HG03103 (cell line): Measurements from ENCODE around the gene ZNF488.

Source experiments
- ATAC-seq: cut with Tn5 transposase; IDR thresholded peaks from one replicate; pipeline ENCODE4 v1.9.1; 2021; ENCODE audit warnings: low read depth; ENCODE audit not compliant: unreplicated experiment

The ZNF488 gene

DNA sequence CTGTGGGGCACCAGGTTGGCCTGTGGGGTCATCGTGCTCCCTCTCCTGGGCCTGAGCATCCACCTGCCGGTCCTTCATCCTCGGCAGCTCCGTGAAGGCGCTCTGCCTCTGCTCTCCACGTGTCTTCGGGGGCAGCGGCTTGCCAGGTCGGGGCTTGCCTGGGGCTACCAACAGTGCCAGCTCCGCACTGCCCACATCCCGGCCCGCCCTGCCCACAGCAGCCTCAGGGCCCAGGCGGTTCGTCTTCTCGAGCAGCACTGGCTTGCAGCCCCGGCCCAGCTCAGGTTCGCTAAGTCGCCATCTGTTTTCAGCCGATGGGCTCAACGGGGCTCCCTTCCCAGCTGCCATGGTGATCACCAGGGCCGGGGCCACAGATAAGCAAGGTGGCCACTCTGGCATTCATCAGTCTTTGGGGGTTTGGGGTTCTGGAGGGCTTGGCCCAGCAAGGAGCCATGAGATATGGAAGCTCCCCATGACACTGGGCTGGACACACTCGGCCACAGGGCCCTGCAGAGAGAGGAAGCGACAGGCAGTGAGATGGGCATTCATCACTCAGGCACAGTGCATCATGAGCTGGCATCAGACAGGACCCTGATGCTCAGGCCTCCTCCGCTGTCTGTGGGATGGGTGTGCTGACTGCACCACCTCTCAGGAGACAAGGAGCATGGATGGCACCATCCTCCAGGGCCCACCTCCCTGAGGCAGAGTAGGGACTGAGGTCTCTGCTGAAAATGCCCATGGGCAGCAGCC lies 15.5 kb downstream of the ZNF488 start:
- no peak for ATAC-seq

DNA sequence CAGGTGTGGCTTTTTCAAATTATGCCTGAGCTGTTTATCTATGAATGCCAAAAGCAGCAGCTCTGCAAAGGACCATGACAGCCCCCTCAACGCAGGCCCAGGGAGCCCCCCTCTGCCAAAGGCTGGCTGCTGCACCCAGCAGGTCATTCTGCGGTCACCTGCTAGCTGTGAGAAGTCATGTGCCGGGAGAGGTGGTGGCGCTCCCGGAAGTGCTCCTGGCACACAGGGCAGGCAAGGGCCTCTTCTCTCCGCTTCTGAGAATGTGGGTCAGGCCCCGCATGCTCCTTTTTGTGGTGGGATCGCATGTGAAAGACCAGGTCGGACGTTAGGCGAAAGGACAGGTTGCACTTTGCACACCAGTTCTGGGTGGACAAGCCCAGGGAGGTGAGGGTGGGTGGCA lies 16.4 kb downstream of the ZNF488 start:
- no peak for ATAC-seq

DNA sequence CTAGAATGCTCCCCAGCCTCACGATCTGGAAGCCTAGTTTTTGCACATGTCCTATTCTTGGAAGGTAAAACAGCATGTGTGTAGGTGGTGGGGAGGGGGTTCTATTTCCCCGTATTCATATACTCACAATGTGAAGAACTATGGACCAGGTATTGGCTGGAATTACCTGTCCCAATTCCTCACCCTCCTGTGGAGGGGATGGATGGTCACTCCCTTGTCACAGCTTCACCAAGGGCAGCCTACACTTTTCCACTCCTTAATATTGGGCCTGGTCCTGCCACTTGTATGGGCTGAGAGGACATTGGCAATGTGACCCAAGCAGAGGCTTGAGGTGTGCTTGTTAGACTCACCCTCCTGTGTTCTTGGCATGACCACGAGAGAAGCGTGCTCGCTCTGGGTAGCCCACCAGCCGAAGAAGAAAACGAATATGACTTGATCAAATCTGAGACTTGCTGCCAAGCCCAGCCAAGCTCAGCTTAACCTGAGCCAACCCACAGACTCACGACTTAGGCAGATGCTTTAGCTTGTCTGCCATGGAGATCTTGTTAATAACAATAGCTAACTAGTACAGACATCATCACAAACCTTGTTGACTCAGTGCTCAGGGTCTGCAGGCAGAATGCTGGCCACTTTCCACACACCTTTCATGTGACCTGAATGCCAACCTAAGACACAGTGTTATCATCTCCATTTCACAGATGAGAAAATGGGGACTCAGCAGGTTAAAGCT lies 17.2 kb downstream of the ZNF488 start:
- ATAC-seq = no peak

DNA sequence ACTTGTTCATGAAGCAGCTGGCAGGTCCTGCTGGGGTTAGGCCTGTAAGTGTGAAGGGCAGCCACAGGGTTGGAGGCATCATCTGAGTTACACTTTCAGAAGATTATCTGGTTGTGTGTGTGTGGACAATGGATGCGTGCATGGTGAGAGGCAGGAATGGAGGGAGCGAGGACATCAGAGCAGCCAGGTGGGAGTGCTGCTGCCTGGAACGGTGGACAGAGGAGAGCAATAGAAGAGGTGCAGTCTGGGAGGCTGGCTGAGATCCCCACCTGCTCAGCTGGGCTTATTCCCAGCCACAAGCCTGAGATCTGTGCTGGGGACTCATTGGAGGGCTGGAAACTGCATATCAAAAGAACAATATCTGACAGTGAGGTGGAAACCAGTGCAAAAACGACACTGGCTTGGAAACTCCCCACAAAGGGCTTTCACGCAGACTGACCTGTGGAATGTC lies 17.9 kb downstream of the ZNF488 start:
- no peak for ATAC-seq

DNA sequence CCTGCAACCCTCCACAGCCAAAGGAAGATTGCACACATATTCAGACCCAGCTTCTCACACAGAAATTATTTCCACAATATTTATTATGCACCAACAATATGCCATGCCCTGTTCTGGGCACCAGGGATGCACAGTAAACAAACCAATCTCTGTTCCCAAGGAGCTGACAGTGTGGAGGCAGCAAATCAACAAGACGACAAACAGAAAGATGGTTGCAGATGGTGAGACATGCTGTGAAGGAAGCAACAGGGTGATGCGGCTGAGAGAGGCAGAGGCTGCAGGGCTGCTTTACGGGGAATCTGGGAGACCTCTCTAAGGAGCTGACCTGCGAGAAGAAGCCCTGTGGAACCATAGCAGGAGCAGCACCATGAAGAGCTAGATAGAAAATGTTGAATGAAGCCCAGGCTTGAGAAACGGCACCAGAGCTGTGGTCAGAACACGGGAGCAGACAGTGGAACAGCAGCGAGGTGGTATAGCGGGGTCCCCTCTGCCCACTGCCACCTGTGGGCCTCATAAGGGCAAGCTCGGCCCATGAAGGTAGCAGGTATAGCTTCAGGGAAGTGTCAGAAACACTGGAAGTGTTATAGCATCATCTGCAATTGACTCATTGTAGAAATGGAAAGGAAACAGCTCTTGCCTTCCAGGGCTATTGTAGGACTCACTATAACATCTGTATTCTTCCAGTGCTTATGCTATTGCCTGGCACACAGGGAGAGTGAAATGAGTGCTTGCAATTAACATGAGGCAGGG lies 18.5 kb downstream of the ZNF488 start:
- ATAC-seq = no peak

DNA sequence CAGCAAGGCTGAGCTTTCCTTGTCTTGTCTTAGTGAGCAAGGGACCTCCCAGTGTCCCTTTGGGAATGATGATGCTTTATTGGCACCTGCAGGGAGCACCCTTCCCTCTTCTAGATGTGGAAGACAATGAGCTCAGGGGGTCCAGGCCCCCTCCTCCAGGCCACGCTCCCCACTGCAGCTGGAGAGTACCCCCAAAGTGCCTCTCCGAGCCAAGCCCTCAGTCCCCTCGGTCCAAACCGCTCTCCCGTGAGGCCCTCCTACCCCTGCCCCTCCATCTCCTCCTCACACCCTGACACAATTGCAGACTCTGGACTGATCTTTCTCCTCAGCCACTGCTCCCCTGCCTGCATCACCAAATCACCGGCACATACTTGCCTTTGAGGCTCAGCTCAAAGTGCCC lies 19.2 kb downstream of the ZNF488 start:
- no peak for ATAC-seq

DNA sequence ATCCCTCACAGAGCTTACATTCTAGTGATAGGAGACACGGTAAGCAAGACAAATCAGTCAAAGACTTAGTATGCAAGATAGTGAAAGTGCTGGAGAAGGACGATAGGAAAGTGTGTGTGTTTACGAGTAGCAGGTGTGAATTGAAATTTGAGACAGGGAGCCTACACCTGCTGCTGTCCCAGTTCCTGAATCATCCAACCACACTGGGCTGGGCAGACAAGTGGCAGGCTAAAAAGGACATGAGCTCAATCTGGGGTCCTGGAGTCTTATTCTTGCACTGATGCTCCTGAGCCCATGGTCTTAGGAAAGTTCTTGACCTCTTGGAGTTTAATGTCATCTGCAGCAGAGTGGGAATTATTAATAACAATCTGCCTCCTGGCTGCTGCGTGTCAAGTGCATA lies 19.7 kb downstream of the ZNF488 start:
- no peak for ATAC-seq

DNA sequence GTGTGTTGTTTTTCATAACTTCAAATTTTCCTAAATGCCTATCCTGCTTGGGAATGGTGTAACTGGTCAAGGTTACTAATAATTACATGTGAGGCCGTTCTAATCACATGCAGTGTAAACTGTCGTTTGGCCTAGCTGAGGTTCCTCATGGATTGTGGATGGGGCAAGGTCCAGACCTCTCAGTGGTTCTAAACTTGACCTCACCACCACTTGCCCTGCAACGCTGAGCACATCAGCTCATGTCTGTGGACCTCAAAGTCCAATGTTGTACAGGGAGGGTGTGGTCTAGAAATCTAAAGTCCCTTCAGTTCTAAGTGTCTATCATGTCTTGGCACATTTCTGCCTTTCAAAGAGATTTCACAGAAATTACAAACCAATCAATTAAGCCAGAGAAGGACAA lies 20.3 kb downstream of the ZNF488 start:
- no peak for ATAC-seq

DNA sequence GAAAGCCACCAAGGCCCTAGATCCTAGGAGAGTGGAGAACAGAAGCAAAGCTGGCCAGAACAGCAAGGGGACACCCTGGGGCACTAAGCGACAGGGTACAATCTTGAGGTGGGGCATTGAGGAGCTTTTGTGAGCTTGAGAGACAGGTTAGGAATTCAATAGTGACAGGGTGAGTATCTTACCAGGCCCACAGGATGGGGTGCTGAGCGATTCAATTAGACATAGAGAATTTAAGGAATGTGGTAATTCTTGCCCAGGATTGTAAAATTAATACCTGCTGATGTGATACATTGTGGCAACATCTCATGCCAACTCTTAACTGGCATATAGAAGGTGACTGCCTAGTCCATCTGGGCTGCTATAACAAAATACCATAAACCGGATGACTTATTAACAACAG lies 21.9 kb downstream of the ZNF488 start:
- ATAC-seq = no peak

DNA sequence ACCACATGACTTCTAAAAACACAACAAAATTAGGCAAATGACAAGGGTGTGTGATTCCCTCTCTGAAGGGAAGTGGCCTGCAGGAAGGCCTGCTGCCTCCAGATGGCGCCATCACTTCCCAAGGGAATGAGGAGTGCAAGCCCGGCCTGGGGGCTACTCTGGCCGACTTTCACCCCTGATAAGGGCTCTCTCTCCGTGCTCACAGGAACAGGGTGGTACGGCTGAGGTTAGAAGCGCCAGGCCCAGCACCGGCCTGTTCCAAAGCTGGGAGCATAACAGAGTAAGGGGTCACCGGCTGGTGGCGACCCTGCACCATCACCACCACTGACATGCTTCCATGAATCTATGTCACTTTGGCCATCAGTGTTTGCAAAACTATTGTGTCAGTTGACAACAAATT lies 22.8 kb downstream of the ZNF488 start:
- no peak for ATAC-seq

DNA sequence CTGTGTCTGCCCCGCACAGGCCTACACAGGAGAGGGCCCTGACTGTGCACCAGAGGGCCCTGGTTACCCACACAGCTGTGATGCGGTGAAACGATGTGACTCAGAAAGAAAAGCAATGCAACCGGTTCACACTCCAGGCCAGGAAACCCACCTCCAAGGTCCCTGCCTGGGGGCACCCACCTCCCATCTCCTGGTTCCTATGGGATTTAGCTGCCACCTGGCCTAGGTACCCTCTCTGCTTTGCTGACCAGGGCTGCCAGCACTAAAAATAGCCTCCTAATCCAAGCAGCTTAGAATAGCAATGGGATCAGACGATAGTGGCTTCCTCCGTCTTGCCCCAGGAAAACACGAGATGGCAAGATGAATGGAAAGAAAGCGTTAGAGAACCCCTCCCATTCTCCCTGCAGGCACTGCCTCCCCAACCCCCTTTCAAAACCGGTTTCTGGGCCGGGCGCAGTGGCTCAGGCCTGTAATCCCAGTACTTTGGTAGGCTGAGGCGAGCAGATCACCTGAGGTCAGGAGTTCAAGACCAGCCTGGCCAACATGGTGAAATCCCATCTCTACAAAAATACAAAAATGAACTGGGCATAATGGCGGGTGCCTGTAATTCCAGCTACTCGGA lies 23.6 kb downstream of the ZNF488 start:
- no peak for ATAC-seq

DNA sequence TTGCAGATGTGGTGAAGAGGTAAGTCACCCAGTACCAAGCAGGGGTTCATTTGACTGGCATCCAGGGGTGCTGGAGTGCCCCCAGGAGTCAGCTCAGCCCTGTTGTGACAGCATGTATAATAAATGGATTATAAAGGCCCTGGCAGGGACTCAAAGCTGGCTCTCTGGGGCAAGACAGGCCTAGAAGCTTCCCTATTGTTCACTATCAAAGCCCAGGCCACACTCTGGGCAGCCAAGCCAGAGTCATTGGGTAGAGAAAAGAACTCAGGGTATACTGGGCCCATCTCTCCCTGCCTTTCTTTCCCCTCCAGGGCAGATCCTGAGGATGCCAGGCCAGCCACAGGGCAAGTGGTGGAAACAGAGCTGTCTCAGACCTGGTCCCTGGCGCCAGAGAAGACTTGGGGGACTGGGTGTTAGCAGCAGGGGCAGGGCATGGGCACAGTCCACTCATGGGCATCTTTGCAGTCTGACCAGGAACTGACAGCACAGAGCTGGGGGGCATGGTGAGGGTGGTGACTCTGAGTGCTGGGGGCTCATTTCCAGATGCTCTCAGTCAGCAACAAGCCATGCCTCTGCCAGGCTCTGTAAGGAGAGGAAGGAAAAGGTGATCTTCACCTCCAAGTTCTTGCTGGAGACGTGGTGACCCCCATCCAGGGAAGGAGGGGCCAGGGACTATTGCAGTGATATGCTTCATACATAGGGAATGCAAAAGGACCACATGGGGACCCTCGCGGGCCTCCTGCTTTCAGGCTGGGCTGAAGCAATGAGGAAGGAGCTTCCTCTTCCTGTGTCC lies 24.3 kb downstream of the ZNF488 start:
- no peak for ATAC-seq

DNA sequence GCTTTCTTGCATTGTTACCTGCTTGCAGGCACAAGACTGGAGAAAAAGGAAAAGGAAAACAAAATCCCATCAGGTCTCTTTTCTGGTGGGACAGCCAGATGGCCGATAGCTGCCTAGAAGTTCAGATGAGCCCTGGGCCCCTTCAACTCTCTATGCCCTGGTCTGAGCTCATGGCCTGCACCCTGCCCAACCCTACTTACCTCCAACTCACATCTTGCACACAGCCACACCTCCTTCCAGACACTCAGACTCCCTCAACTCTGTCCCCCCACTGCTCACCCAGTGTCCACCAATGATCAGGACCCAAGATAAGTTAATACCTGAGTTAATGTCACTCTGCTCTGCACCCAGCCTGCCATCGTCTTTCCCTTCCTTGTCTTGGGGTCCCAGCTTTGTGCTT lies 25.0 kb downstream of the ZNF488 start:
- no peak for ATAC-seq

DNA sequence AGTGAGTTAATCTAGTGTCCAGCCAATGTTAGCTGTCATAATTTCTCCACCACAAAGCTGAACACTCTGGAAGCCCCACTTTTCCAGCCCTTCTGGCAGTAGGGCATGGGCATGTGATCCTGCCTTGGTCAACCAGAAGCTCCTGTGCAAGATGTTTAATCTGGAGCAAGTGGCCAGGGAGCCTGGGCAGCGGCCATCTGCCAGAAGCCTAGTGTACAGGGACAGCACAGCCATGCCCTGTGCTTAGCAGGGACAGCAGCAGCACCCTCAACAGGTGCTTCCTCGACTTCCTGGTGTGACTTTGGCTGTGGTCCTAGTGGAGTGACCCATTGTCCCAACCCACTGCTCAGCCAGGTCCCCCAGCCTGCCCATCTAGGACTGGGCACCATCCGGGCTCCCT lies 25.6 kb downstream of the ZNF488 start:
- ATAC-seq = no peak

DNA sequence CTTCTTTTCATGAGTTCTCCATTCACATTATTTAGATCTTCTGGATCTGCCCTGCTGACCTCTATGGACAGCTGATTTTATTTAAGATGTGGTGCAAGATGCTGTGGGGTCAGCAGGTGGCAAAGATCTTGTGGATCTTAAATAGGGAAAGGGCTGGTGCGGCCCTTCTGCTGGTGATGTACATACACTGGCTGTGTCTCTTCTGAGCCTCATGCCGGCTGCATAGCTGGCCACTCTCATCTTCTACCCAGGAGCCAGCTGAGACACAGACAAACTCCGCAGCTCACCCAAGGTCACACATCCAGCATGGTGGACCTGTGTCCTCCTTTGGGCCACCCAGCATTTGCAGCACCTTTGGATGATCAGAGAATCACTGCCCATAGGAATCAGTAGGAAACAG lies 26.2 kb downstream of the ZNF488 start:
- no peak for ATAC-seq

DNA sequence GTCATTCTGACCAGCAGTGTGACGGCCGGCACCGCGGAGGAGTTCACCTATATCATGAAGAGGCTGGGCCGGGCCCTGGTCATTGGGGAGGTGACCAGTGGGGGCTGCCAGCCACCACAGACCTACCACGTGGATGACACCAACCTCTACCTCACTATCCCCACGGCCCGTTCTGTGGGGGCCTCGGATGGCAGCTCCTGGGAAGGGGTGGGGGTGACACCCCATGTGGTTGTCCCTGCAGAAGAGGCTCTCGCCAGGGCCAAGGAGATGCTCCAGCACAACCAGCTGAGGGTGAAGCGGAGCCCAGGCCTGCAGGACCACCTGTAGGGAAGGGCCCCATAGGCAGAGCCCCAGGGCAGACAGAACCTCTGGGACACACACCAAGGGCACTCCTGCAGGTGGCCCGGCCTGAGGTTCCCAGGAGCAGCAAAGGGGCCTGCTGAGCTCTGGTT lies 26.9 kb downstream of the ZNF488 start:
- no peak for ATAC-seq

DNA sequence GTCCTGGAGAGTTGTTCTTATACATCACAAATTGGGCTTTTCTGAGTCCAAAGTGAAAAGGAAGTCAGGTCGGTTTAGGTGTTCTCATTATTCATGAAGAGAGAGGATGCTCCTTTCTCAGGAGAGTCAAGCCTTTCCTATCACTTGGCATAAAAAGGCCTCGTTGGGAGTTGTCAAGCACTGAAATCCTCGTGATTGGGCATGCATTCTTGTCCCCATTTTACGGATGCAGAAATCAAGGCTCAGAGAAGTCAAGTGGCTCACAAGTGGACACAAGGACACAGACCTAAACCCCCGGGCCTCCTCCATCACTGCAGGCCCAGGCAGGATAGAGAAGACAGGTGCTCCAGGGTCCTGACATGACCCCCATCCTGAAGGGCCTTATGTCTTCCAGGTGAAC lies 27.4 kb downstream of the ZNF488 start:
- no peak for ATAC-seq

DNA sequence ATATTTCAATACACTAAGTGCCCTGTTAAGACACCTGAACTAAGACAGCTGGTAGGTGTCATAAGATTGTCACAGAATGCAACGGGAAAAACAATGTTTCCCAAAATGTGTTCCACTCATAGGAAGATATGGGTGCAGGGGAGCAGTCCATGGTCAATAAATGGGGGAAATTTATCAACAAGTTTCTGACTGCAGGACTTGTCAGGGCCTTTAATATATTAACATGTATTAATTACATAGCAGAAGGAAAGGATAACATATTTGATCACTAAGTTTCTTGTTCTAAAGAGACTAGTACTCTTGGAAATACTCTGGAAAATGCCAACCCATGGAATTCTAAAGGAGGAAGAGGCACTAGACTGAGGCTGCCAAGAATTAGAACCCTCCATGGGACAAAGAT lies 29.2 kb downstream of the ZNF488 start:
- ATAC-seq = no peak

DNA sequence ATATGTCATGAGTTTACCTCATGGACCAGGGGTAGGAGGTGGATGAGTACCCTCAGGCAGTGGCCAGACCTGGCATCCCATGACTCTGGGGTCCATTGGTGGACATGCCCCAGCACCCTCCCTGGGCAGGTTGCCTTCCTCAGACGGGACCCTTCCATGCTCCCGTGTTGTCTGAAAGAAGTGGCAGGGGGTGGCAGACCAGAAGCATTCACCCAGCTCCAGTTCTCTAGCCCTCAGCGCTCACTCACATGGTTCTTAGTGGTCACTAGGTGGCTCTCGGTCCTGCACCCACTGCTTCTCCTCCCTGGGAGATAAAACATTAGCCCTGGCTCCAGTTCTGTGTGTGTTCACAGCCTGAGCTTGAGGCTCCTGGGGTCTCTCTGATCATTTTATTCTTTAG lies 29.9 kb downstream of the ZNF488 start:
- ATAC-seq = no peak

DNA sequence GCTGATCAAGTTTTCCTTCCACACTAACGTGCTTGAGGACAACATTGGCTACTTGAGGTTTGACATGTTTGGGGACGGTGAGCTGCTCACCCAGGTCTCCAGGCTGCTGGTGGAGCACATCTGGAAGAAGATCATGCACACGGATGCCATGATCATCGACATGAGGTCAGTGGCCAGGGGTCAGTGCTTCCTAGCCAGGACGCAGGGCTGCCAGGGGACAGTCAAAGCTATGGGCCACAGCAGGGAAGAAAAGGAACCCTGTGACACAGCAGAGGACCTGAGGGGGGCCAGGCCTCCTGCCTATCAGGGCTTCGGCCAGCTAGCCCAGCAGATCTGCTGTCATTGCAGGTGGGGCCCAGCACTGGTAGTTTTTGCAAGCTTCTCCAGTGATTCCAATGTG lies 30.7 kb downstream of the ZNF488 start:
- no peak for ATAC-seq
